ENCODE results near the gene ALG2.

ALG2 gene

DNA sequence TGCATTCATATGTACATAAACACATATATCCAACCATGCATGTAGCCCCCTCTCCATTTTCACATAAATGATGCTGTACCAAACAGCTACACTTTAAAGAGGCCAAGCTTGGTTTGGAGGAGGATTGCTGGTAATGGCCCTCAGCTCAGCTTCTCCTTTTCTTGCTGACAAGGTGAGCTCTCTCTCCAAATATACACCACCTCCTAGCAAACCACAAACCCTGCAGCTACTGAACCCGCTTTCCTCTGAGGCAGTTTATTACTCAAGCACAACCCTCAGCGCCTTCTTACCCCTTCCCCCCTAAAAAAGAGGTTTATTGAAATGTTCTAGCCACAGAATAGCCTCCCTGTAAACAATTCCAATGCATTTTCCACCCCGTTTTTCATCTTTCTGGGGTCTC, 54.0 kb downstream of the ALG2 start:
- TF ChIP-seq, protein P1, sequence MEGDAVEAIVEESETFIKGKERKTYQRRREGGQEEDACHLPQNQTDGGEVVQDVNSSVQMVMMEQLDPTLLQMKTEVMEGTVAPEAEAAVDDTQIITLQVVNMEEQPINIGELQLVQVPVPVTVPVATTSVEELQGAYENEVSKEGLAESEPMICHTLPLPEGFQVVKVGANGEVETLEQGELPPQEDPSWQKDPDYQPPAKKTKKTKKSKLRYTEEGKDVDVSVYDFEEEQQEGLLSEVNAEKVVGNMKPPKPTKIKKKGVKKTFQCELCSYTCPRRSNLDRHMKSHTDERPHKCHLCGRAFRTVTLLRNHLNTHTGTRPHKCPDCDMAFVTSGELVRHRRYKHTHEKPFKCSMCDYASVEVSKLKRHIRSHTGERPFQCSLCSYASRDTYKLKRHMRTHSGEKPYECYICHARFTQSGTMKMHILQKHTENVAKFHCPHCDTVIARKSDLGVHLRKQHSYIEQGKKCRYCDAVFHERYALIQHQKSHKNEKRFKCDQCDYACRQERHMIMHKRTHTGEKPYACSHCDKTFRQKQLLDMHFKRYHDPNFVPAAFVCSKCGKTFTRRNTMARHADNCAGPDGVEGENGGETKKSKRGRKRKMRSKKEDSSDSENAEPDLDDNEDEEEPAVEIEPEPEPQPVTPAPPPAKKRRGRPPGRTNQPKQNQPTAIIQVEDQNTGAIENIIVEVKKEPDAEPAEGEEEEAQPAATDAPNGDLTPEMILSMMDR (conservative IDR thresholded peaks at IDR 0.05; ENCODE audit: low read depth) = no peak
- DNase-seq (ENCODE audit: low spot score) = no peak
- ChIA-PET POLR2A (ENCODE audit: low non-redundant PET) (no interaction called here), CTCF (interaction anchor here (0.7 kb wide), 1 partner anchor 132 kb away, joined by 3 read pairs; no protein-coding TSS in a partner anchor)
- H3K27ac ChIP-seq = no peak overlapping the region

DNA sequence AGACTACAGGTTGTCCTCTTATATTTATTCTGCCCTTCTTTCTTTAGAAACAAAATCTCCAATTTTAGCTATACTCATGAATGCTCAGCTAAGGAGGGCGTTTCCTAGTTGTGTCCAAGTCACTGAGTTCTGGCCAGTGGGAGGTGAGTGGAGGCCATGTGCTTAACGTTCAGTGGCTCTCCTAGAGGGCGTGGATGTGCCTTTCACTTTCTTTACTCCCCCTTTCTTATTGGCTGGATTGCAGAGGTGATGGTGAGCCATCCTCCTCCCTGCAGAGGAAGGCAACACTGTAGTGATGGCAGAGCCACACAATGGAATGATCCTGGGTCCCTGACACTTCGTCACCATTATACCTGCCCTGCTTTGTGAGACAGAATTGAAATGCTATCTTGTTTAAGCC, 54.6 kb downstream of the ALG2 start:
- no peak overlapping the region for H3K27ac ChIP-seq
- TF ChIP-seq, protein P1 (conservative IDR thresholded peaks at IDR 0.05; ENCODE audit: low read depth) = no peak
- DNase-seq (ENCODE audit: low spot score) = no peak
- CTCF ChIA-PET = no interaction called here
- POLR2A ChIA-PET (ENCODE audit: low non-redundant PET) = no interaction called here
